COLO829 (cell line): ENCODE data around the gene MAPK14.
"Not testable (repeated sequence)": the region's sequence is repeated elsewhere in the genome, so short reads cannot be mapped to it uniquely, and the experiment has no call there.

Source experiments
- DNase-seq: peaks from one replicate; pipeline ENCODE4 v3.0.0; 2012; ENCODE audit warnings: low spot score

The MAPK14 gene

DNA sequence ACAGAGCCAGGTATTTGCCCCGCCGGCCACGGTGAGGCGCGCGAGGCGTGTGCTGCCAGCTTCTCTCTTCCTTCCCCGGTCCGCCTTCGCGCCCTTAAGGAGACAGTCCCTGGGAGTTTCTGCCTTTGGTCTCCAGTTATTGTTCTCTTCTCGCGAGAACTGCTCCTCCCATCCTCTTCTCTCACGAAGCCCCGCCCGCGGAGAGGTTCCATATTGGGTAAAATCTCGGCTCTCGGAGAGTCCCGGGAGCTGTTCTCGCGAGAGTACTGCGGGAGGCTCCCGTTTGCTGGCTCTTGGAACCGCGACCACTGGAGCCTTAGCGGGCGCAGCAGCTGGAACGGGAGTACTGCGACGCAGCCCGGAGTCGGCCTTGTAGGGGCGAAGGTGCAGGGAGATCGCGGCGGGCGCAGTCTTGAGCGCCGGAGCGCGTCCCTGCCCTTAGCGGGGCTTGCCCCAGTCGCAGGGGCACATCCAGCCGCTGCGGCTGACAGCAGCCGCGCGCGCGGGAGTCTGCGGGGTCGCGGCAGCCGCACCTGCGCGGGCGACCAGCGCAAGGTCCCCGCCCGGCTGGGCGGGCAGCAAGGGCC is at the start of gene MAPK14:
TSS of gene MAPK14 (plus strand) at position 308 of the 587 bp plus-strand sequence. CDS start 350 bp downstream, outside the sequence.
- peak; percentile 99 for DNase-seq

DNA sequence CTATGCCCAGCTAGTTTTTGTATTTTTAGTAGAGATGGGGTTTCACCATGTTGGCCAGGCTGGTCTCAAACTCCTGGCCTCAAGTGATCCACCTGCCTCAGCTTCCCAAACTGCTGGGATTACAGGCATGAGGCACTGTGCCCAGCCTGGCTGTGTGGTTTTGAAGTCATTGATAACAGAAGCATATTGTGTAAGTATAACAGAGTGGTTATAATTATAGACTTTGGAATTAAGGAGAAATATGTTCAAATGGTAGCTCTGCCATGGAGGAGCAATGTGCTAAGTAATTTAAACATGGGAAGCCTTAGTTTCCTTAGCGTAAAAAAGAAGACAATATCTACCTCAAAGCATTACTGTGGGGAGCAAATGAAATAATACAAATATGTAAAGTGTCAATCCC is 47.5 kb upstream of the MAPK14 start:
- not testable (repeated sequence) for DNase-seq

DNA sequence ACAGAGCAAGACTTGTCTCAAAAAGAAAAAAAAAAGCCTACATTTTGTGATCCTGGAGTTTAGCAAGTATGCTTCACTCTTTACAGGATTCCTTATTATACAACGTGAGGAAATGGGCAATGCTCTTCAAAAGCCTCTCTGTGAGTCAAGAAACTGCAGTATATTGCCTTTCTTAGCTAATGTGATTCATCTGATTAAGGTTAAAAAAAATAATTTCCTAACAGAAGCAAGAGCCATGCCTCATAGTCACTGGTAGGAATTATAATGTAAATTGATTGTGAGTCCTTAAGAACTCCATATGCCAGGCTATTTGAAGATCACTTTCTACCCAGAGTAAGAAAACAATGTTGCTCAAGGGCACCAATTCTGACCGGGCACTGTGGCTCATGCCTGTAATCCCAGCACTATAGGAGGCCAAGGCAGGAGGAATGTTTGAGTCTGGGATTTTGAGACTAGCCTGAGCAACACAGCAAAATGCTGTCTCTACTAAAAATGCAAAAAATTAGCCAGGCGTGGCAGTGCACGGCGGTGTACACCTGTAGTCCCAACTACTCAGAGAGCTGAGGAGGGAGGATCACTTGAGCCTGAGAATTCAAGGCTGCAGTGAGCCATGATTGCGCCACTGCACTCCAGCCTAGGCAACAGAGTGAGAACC is 46.5 kb upstream of the MAPK14 start:
- DNase-seq: no peak

DNA sequence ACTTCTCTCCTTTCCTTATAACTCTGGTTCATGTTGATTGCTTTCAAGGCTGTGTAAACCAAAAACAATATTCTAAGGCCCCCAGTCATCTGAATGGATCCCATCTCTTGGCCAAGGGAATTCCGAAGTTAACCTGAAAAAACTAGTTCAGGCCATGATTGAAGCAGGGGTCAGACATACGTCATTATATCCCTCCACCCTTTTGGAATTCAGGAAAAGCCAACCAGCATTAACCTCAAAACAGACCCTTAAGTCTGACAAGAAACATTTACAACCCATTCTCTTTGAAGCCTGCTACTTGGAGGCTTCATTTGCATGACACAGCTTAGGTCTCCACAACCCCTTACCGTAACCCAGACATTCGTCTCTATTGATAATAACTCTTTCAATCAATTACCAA is 42.9 kb upstream of the MAPK14 start:
- no peak for DNase-seq

DNA sequence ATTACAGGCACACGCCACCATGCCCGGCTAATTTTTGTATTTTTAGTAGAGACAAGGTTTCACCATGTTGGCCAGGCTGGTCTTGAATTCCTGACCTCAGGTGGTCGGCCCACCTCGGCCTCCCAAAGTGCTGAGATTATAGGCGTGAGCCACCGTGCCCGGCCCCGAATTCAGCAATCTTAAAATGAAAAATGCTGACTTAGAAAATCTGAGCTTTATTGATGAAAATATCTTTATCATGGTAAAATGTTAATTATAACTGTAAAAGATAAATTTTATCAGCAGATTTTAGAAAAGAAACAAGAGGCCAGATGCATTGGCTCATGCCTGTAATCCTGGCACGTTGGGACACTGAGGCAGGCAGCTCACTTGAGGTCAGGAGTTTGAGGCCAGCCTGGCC is 39.6 kb upstream of the MAPK14 start:
- DNase-seq: not testable (repeated sequence)

DNA sequence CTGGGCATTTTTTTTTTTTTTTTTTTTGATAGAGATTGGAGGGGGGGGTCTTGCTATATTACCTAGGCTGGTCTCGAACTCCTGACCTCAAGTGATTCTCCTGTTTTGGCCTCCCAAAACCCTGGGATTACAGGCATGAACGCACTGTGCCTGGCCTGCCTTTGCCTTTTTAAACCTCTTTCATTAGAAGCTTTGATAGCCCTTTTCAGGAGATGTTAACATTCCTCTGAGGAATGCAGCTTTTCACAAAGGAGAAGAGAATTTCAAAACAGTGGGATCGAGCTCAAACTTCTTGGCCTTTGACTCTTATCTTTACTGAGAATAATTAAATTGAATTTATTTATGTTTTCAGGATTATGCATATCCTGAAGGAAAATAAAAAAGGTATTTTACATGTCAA is 34.5 kb upstream of the MAPK14 start:
- DNase-seq: no peak

DNA sequence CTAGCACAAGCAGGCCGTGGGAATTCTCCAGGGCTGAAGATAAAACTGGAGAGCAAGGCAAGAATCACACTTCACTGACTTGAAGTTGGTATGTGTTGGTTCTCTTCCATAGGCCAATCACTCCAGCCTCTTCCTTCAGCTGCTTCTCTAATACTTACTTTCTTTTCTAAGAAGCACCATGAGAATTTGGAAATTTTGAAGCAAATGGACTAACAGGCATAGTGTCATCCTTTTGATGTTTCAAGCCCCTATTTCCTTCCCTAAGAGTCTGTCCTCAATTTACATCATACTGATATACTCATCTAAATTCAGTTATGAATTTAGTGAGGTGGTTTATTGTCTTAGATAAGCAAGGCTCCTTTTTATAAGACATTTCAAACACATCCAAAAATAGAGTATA is 27.2 kb upstream of the MAPK14 start:
- no peak for DNase-seq

DNA sequence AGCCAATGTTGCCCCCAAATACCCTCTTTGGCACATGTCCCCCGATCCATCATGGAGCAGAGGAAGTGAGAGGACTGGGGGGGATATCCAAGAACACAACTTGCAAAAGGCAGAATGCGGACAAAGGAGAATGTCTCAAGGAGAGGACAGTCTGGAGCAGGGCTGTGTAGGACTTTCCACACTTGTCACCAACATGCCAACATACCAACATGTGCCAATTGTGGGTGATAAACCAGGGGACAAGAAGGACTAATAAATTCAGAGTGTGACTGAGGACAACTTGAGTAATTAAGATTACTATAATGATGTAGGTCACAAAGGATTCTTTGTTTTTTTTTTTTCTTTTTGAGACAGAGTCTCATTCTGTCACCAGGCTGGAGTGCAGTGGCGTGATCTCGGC is 11.9 kb upstream of the MAPK14 start:
- DNase-seq: no peak

DNA sequence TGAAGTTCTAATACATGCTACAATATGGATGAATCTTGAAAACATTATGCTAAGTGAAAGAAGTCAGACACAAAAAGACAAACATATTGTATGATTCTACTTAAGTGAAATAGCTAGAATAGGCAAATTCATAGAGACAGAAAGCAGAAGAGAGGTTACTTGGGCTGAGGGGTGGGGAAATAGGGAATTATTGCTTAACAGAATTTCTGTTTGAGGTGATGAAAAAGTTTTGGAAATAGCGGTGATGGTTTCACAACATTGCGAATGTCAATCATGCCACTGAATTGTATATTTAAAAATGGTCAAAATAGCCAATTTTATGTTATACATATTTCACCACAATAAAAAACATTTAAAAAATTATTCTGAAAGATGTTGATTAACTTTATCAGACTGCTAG is 9.3 kb upstream of the MAPK14 start:
- DNase-seq: no peak

DNA sequence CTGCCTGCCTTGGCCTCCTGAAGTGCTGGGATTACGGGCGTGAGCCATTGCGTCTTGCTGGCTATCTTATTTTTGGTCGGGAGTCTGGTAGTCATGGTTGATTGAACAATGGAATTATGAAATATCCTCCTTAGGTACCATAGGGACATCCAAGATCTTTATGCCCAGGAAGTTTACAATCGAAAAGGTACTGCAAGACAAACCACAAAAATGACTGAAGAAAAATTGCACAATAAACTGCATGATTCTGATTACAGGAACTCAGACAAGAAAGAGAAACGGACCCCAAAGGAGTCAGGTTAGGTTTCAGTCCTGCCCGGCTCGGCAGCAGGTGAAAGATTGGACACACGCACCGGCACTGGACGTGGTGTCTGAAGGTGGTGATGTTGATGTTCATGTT is 8.4 kb upstream of the MAPK14 start:
- no peak for DNase-seq

DNA sequence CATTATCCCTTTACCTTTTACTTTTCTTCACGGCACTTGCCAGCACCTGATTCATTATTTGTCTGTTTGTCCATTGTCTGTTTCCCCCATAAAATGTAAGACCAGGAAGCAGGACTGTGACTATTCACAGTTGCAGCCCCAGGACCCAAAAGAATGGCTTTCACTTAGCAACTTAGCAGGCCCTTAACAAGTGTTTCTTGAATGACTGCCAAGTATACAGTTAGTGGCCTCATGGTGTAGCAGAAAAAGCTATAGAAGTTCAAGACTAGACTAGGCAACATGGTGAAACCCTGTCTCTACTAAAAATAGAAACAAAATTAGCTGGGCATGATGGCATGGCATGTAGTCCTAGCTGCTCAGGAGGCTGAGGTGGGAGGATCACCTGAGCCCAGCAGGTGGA is 7.5 kb upstream of the MAPK14 start:
- DNase-seq: no peak

DNA sequence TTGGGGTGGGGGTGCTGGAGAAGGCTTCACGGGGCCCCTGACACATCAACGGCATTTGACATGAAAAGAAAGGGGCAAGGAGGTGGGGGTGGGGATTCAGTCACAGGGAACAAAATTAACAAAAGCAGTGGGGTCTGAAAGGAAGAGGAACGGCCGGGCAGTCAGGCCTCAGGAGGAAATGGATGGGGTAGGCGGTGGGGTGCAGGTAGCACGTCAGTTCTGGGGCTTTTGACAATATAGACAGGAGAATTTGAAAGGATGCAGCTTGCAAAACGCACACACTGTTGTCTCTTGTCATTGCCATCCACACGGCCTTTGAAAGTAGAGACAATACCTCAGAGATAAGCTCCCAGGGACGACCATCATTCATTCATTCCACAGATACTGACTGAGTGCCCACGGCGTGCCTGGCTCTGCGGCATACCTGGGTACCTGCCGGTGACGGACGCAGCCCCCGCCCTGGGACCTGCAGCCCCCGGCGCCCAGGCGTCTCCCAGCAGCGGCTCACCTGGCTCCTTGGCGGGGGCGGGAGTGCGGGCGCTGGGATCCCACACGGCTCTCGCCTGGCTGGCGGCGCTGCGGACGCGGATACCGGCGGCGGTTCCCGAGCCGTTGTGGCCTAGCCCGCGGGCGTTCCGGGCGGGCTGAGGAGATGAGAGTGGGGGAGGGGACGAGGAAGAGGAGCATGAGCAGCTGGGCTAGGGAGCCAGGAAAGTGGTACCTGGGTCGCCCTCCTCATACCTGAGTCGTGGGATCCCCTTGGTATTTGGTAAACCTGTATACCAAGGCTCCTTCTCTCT is 3.4 kb upstream of the MAPK14 start, which contains the start of gene SLC26A8:
TSS of gene SLC26A8 (minus strand) at position 646 of the 800 bp plus-strand sequence. CDS start 4,934 bp downstream, outside the sequence.
- DNase-seq: no peak

DNA sequence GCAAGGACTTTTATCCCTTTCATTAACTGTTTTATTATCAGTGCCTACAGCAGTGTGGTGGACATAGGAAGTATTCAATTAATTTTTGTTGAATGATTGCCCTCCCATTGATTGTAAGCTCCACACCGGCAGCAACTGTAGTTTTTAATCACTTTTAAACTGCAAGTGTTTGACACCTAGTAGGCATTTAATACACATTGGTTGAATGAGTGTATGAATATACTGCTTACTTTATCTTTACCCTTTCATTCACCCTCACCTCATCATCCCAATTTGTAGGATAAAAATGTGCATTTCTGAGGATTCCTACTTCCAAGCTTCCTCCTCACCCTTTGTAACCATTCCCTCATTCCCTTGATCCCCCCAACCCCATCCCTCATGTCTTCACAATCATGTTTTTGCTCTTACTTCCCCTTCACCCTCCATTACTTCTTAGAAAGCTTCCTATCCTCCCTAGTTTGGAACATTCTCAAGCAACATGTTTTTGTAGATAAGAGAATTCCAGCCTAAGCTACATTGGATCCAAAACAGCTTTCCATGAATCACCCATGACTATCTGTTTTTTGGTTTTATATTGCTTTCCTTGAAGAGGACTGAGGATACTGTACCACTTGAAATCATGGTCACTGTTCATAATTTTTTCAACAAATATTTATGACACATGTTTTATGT is 2.2 kb upstream of the MAPK14 start:
- no peak for DNase-seq

DNA sequence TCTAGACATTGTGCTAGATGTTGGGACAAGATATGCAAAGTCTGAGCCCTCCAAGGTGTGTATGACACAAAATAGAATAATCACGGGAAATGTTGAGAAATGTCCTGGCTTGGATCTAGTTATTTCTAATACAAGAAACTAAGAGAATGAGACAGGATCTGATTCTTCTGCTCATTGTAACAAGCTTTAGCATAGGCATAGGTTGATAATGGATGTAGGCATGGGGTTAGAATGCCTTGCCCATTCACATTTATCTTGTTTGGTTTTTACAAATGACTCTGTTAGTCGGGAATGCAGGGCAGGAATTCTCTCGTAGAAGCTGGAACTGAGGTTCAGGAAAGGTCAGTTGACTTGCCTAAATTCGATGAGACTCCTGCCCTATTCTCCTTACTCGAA is 1.7 kb upstream of the MAPK14 start:
- no peak for DNase-seq

DNA sequence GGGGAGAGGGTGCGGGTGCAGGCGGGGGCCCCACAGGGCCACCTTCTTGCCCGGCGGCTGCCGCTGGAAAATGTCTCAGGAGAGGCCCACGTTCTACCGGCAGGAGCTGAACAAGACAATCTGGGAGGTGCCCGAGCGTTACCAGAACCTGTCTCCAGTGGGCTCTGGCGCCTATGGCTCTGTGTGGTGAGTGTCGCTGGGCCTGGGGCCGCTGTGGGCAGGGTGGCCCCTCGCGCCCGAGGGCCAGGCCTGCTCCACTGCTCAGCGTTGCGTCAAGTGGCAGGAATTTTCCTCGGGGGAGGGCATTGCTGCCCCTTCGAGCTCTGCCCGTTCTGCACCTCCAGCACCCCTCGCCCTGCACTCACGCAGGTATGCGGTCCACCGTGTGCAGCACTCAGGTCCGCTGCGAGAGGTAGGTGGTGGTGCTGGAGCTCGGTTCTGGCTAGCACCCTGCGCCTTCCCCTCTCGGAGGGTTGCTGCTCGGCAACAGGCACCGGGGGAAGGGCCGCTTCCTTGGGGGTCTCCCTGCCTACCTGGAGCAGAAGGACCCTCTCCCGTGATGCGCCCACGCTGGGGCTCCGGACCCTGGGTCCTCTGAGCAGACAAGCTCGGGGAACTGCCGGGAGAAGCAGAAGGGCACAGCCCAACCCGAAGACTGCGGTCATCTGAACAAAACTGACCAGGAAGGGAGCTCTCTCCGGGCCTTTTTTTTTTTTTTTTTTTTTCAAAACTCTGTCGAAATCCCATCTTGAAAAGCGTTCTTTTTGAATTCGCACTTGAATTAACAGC is 674 bp downstream of the MAPK14 start:
- no peak for DNase-seq

DNA sequence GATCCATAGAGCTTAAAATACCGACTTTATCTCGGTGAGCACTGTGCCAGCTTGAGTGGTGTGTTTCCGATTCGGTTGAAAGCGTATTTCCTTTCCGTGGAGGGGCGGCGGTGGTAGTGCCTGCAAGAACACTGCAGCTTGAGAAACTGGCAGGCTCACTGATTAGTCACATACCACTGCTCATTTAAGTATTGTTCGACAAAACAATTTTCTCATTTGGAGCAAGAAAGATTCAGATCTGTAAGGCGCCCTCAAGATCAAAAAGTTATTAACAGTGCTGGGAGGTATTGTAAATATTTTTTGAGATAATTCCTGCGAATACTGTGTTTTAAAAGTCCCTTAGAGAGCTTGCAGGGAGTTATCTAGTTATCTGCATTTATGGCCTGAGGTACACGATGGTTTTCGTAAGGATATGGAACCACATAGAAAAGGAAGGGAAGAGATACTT is 1.3 kb downstream of the MAPK14 start:
- peak; percentile 25 for DNase-seq

DNA sequence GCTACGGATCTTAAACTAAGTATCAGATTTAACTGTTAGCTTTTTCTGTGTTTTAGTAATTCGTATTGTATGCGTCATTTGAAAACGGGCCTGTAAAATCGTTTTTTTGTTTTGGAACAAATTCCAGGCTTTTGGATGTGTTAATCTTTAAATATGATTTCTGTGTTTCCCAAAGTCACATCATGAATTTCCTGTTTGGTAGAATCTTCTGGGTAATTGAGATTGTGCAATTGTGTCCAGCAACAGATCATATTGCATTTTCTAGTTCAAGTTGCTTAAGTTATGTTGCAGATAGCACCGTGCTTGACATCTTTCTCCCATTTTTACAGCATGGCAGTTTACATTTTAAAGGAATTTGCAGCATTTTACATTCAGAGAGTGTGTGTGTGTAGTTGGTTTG is 1.9 kb downstream of the MAPK14 start:
- no peak for DNase-seq

DNA sequence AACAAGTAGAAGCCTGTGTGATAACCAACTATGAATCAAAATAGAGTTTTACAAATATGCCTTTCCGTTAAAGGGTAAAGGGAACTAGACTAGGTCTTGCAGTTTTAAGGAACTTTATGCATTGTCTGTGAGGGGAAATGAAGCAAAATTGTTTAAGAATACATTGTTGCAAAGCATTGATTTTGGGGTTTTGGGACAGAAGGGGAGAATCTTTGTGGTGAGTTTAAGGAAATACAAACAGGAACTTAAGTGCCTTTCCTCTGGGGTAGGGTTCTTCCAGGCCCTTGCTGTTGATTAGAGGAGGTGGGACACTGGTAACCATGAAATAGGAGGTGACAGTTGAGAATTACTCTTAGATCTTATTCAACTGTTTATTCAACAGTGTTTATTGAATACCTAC is 4.7 kb downstream of the MAPK14 start:
- DNase-seq: no peak

DNA sequence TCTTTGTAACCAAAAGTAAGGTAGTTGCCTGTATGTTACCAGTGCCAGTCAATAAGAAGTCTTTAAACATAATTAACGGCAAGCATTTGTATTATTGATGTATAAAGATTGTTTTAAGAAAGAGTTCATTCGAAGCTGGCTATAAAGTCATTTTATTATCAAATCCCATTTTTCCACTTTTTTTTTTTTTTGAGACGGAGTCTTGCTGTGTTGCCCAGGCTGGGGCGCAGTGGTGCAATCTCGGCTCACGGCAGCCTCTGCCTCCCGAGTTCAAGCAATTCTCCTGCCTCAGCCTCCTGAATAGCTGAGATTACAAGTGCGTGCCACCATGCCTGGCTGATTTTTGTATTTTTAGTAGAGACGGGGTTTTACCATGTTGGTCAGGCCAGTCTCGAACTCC is 5.5 kb downstream of the MAPK14 start:
- DNase-seq: not testable (repeated sequence)

DNA sequence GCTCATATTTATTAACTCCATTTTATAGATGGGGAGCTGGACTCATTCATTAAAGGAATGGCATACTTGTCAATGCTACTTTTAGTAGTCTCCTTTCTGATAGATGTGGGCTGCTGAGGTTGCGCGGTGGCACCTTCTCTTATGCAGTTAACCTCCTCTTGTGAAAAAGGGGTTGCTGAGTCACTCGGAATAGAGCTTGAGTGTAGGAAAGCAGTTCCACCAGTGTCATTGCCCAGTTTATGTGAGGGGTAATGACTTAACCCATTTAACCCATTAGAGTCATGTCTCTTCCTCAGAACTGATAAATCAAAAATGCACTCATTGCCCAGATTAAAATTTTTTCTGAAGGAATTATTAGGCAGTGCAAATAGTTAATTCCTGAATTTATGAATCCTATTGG is 6.3 kb downstream of the MAPK14 start:
- DNase-seq: no peak

DNA sequence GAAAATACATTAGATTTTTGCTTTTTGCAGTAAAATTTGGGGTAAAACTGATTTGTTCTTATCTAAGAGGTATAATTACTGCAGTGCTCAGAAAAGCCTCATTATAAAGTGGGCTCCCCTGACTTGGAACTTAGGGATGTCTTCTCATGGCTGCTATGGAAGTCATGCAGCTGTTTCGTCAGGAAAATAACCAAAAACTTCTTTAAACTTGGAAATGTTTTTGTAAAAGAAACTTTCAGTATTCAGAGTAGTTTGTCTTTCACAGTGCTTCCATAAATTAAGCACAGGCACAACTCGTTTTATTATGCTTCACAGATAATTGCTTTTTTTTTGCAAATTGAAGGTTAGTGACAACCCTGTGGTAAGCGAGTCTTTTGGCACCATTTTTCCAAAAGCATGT is 6.8 kb downstream of the MAPK14 start:
- DNase-seq: no peak

DNA sequence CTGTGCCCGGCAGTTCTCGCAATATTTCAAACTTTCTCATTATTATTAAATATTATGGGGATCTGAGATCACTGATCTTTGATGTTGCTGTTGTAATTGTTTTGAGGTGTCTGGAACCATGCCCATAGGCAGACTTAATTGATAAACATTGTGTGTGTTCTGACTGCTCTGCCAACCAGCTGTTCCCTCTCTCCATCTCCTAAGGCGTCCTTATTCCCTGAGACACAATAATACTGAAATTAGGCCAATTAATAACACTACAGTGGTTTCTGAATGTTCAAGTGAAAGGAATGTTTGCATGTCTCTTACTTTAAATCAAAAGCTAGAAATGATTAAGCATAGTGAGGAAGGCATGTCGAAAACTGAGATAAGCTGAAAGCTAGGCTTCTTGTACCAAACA is 7.6 kb downstream of the MAPK14 start:
- DNase-seq: no peak
